OCI-LY1 (cell line): ENCODE measurements around the gene FLAD1.

ENCODE experiments used
- H2AFZ ChIP-seq: fragments of 200-600 bp; sonication (generic), shearing (Covaris generic); 2 replicates; pipeline ENCODE4 v1.6.0; 2014; ENCODE audit warnings: antibody characterized with exemption, mild to moderate bottlenecking, low read length
- H3F3A ChIP-seq: fragments of 200-600 bp; sonication (generic), shearing (Covaris generic); 2 replicates; pipeline ENCODE4 v1.6.0; 2014; ENCODE audit warnings: mild to moderate bottlenecking, antibody characterized with exemption, low read length, moderate library complexity; ENCODE audit not compliant: insufficient read depth
- H3K27ac ChIP-seq: fragments of 200-600 bp; sonication (generic); 2 replicates; pipeline ENCODE4 v1.5.1; 2014; ENCODE audit warnings: low read length, mixed run types, mild to moderate bottlenecking, low read depth; ENCODE audit not compliant: poor library complexity, severe bottlenecking
- H3K27me3 ChIP-seq: fragments of 200-600 bp; sonication (generic); 2 replicates; pipeline ENCODE4 v1.6.0; 2014; ENCODE audit warnings: antibody characterized with exemption, mild to moderate bottlenecking, low read length, moderate library complexity; ENCODE audit not compliant: insufficient read depth
- H3K36me3 ChIP-seq: fragments of 200-600 bp; sonication (generic); 2 replicates; pipeline ENCODE4 v1.6.1; 2014; ENCODE audit warnings: mild to moderate bottlenecking, antibody characterized with exemption, low read length, moderate library complexity, mixed read lengths; ENCODE audit not compliant: insufficient read depth
- H3K4me1 ChIP-seq: fragments of 200-600 bp; sonication (generic); 2 replicates; pipeline ENCODE4 v1.5.1; 2014; ENCODE audit warnings: mild to moderate bottlenecking, low read length, moderate library complexity; ENCODE audit not compliant: insufficient read depth, severe bottlenecking
- H3K4me2 ChIP-seq: fragments of 200-600 bp; sonication (generic), shearing (Covaris generic); 2 replicates; pipeline ENCODE4 v1.6.1; 2014; ENCODE audit warnings: low read length
- H3K4me3 ChIP-seq: fragments of 200-600 bp; sonication (generic); 2 replicates; pipeline ENCODE4 v1.5.1; 2014; ENCODE audit warnings: low read length, low read depth, mild to moderate bottlenecking, mixed read lengths; ENCODE audit not compliant: poor library complexity, severe bottlenecking
- H3K79me2 ChIP-seq: fragments of 200-600 bp; shearing (Covaris generic); 2 replicates; pipeline ENCODE4 v1.6.1; 2016; ENCODE audit warnings: mixed run types, low read length, mixed read lengths; ENCODE audit not compliant: insufficient read depth
- H3K9ac ChIP-seq: fragments of 200-600 bp; sonication (generic), shearing (Covaris generic); 2 replicates; pipeline ENCODE4 v1.6.1; 2014; ENCODE audit warnings: mild to moderate bottlenecking, low read length, mixed read lengths
- H3K9me2 ChIP-seq: fragments of 200-600 bp; sonication (generic), shearing (Covaris generic); 2 replicates; pipeline ENCODE4 v1.6.1; 2014; ENCODE audit warnings: low read depth, mild to moderate bottlenecking, low read length, mixed read lengths
- H3K9me3 ChIP-seq: fragments of 200-600 bp; shearing (Covaris generic); 2 replicates; pipeline ENCODE4 v1.6.1; 2014; ENCODE audit warnings: low read length, mixed read lengths
- H4K20me1 ChIP-seq: fragments of 200-600 bp; sonication (generic), shearing (Covaris generic); 2 replicates; pipeline ENCODE4 v1.6.0; 2016; ENCODE audit warnings: mild to moderate bottlenecking, low read length; ENCODE audit not compliant: insufficient read depth
- EZH2 ChIP-seq: fragments of 200-600 bp; sonication (generic), shearing (Covaris generic); IDR thresholded peaks from 2 replicates; pipeline ENCODE4 v1.8.0; 2017; ENCODE audit warnings: borderline replicate concordance, mixed run types, mild to moderate bottlenecking, antibody characterized with exemption, low read length, moderate library complexity, mixed read lengths
- TF ChIP-seq, protein P1 (sequence below): fragments of 200-600 bp; sonication (generic), shearing (Covaris generic); IDR thresholded peaks from 2 replicates; pipeline ENCODE4 v1.5.1; 2017; ENCODE audit warnings: mild to moderate bottlenecking, antibody characterized with exemption, low read length, moderate library complexity, mixed read lengths

FLAD1 gene

DNA sequence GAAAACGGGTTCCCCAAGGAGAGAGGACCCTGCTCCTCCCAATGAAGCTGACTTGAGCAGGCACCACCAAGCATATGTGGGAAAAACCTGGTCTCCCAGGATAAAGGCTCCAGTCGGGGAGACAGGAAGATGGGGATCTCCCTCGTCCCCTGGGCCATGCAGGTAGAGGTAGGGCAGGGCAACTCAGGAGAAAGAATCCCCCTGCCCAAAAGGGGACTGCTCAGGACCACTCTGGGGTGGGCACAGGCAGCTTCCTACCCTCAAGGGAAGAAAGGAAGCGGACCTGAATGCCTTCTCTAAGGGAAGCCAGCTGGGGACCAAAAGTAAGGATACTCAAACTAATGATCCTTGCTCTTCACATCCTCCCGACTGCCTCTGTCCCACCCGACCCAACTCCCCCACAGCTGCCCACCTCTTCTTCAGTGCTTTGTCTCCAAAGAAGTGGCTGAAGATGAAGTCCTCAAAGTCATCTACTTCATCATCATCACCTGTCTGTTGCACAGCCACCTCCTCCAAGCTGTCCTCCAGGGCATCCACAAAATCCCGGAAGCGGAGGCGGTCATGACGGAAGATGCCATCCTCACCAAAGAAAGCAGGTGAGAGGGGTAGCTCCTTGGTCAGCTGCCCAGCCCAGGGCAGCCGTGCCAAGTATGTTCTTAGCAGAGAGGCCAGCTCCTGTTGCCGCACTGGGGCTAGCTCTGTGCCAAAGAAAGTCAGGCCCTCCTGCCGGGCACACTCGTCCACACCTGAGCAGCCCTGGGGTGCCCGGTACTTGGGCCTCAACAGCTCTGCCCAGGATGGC lies 37.8 kb upstream of the FLAD1 start:
- no peaks in the 10 kb centered on the region for H4K20me1 ChIP-seq
- H3K4me2 ChIP-seq: no peak overlapping the region; the same call in 1 of the 2 replicates
- TF ChIP-seq, protein P1, sequence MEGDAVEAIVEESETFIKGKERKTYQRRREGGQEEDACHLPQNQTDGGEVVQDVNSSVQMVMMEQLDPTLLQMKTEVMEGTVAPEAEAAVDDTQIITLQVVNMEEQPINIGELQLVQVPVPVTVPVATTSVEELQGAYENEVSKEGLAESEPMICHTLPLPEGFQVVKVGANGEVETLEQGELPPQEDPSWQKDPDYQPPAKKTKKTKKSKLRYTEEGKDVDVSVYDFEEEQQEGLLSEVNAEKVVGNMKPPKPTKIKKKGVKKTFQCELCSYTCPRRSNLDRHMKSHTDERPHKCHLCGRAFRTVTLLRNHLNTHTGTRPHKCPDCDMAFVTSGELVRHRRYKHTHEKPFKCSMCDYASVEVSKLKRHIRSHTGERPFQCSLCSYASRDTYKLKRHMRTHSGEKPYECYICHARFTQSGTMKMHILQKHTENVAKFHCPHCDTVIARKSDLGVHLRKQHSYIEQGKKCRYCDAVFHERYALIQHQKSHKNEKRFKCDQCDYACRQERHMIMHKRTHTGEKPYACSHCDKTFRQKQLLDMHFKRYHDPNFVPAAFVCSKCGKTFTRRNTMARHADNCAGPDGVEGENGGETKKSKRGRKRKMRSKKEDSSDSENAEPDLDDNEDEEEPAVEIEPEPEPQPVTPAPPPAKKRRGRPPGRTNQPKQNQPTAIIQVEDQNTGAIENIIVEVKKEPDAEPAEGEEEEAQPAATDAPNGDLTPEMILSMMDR: no peak
- no peak for TF ChIP-seq EZH2
- no peak overlapping the region; the same call in 1 of the 2 replicates for H3K9ac ChIP-seq
- H3K79me2 ChIP-seq: no peaks in the 10 kb centered on the region
- H3K4me1 ChIP-seq: peaks cover 51% of the 10 kb centered on the region
- H3F3A ChIP-seq: no peaks in the 10 kb centered on the region
- no peaks in the 10 kb centered on the region for H3K27me3 ChIP-seq
- H2AFZ ChIP-seq: no peak overlapping the region
- H3K27ac ChIP-seq: peak overlapping the region; percentile 97
- no peak overlapping the region for H3K4me3 ChIP-seq
- H3K9me2 ChIP-seq: no peaks in the 10 kb centered on the region
- peaks cover 4% of the 10 kb centered on the region; the same call in 1 of the 2 replicates for H3K36me3 ChIP-seq
- no peaks in the 10 kb centered on the region for H3K9me3 ChIP-seq

DNA sequence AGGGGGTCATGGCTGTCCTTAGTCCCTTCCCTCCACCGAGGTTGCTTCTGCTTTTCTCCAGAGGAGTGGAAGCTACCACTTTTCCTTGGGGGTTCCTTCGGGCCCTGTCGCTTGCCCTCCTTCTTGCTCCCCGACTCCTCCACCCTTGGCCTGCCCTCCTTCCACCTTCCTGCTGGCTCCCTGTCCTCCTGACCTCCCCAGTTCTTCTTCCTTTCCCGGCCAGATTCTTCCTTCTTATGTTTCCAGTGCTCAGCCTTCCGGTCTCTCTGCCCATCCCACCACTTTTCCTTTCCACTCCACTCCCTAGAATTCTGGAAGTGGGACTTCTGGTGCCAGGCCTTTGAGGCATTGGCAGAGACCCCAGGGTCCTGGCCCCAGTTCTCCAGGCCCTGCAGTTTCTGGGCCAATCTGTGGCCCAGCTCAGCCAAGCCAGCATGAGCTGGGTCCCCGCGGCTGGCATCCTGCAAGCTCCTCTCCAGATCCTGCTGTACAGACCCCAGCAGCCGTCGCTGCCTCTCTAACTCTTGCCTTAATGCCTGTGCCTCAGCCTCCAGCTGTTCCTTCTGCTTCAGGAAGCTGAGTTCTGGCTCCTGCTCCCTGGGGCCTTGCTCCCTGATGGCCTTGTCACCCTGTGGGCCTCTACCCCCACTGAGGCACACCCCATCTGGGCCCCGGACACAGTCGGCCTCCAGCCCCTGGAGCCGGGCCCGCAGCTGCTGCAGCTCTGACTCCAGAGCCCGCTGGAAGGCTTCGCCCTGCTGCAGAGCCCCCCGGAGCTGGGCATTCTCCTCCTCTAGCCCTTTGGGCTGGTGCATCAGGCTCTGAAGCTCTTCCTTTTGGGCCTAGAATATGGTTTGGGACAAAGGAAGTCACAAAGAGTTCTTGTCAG lies 36.9 kb upstream of the FLAD1 start:
- no peak overlapping the region for H3K9ac ChIP-seq
- H3K27ac ChIP-seq: no peak overlapping the region
- H3K9me2 ChIP-seq: no peaks in the 10 kb centered on the region
- no peaks in the 10 kb centered on the region for H3F3A ChIP-seq
- no peaks in the 10 kb centered on the region for H3K79me2 ChIP-seq
- H4K20me1 ChIP-seq: no peaks in the 10 kb centered on the region
- H3K36me3 ChIP-seq: peaks cover 12% of the 10 kb centered on the region; the same call in 1 of the 2 replicates
- no peaks in the 10 kb centered on the region for H3K27me3 ChIP-seq
- no peaks in the 10 kb centered on the region for H3K9me3 ChIP-seq
- H3K4me1 ChIP-seq: peaks cover 48% of the 10 kb centered on the region
- no peak overlapping the region for H3K4me2 ChIP-seq
- no peak overlapping the region for H2AFZ ChIP-seq
- TF ChIP-seq EZH2: no peak
- TF ChIP-seq, protein P1: no peak
- no peak overlapping the region for H3K4me3 ChIP-seq

GRCh38 chr1:154948079-154948478 lies 35.1 kb upstream of the FLAD1 start:
- Histone ChIP-seq H3K27ac (no peak overlapping the region), H3F3A (no peaks in the 10 kb centered on the region), H3K4me2 (no peak overlapping the region)

More at GRCh38 chr1:154948079-154948478, 35.1 kb upstream of the FLAD1 start:
- H2AFZ ChIP-seq: no peak overlapping the region
- peaks cover 12% of the 10 kb centered on the region; the same call in 1 of the 2 replicates for H3K36me3 ChIP-seq
- TF ChIP-seq, protein P1: no peak
- TF ChIP-seq EZH2: no peak
- H3K9me2 ChIP-seq: no peaks in the 10 kb centered on the region
- H3K4me1 ChIP-seq: peaks cover 48% of the 10 kb centered on the region
- no peak overlapping the region for H3K9ac ChIP-seq
- no peak overlapping the region for H3K4me3 ChIP-seq
- no peaks in the 10 kb centered on the region for H3K27me3 ChIP-seq
- H3K9me3 ChIP-seq: no peaks in the 10 kb centered on the region
- H3K79me2 ChIP-seq: no peaks in the 10 kb centered on the region
- H4K20me1 ChIP-seq: no peaks in the 10 kb centered on the region
